ENCODE data around the gene RAB3C. TPM values are rescaled to one million over a fixed set of nuclear protein-coding genes. Genes with fewer than 3 reads are reported as not detected.

Gene RAB3C
- total RNA-seq, 1 donor from 2014 or later = not detected

GRCh38 chr5:58735637-58736036, 152.8 kb downstream of the RAB3C start:
- Mint-ChIP-seq H3K4me3 (ENCODE audit: unreplicated experiment) (no peak overlapping the region), H3K27ac (ENCODE audit: unreplicated experiment) (no peak overlapping the region), H3K9me3 (ENCODE audit: low read depth) (no peaks in the 10 kb centered on the region), H3K27me3 (ENCODE audit: low read depth) (peaks cover 6% of the 10 kb centered on the region), H3K4me1 (ENCODE audit: low read depth) (no peaks in the 10 kb centered on the region), H3K36me3 (ENCODE audit: low read depth) (no peaks in the 10 kb centered on the region)
- DNase-seq (ENCODE audit: low spot score) = no peak
- no peak for TF ChIP-seq CTCF (IDR thresholded peaks at IDR 0.05)

- DNase-seq (ENCODE audit: low spot score) = no peak
- no peaks in the 10 kb centered on the region for H3K9me3 Mint-ChIP-seq (ENCODE audit: low read depth)
- no peak overlapping the region for H3K4me3 Mint-ChIP-seq (ENCODE audit: unreplicated experiment)
- H3K36me3 Mint-ChIP-seq (ENCODE audit: low read depth) = no peaks in the 10 kb centered on the region
- TF ChIP-seq CTCF (IDR thresholded peaks at IDR 0.05) = no peak
- H3K27me3 Mint-ChIP-seq (ENCODE audit: low read depth) = peaks cover 6% of the 10 kb centered on the region
- H3K4me1 Mint-ChIP-seq (ENCODE audit: low read depth) = no peaks in the 10 kb centered on the region
- H3K27ac Mint-ChIP-seq (ENCODE audit: unreplicated experiment) = no peak overlapping the region
Observed at GRCh38 chr5:58736214-58736613, 153.3 kb downstream of the RAB3C start.

GRCh38 chr5:58737671-58738070, 154.8 kb downstream of the RAB3C start:
- H3K4me3 Mint-ChIP-seq (ENCODE audit: unreplicated experiment) = no peak overlapping the region
- H3K27me3 Mint-ChIP-seq (ENCODE audit: low read depth) = peaks cover 3% of the 10 kb centered on the region
- DNase-seq (ENCODE audit: low spot score) = no peak
- no peaks in the 10 kb centered on the region for H3K36me3 Mint-ChIP-seq (ENCODE audit: low read depth)
- no peak overlapping the region for H3K27ac Mint-ChIP-seq (ENCODE audit: unreplicated experiment)
- no peaks in the 10 kb centered on the region for H3K9me3 Mint-ChIP-seq (ENCODE audit: low read depth)
- H3K4me1 Mint-ChIP-seq (ENCODE audit: low read depth) = no peaks in the 10 kb centered on the region
- no peak for TF ChIP-seq CTCF (IDR thresholded peaks at IDR 0.05)

- no peak overlapping the region for H3K27ac Mint-ChIP-seq (ENCODE audit: unreplicated experiment)
- no peak for TF ChIP-seq CTCF (IDR thresholded peaks at IDR 0.05)
- no peak overlapping the region for H3K4me3 Mint-ChIP-seq (ENCODE audit: unreplicated experiment)
- no peaks in the 10 kb centered on the region for H3K4me1 Mint-ChIP-seq (ENCODE audit: low read depth)
- no peaks in the 10 kb centered on the region for H3K9me3 Mint-ChIP-seq (ENCODE audit: low read depth)
- peaks cover 4% of the 10 kb centered on the region for H3K27me3 Mint-ChIP-seq (ENCODE audit: low read depth)
- H3K36me3 Mint-ChIP-seq (ENCODE audit: low read depth) = no peaks in the 10 kb centered on the region
- no peak for DNase-seq (ENCODE audit: low spot score)
Observed at GRCh38 chr5:58738336-58738735, 155.5 kb downstream of the RAB3C start.

- H3K27me3 Mint-ChIP-seq (ENCODE audit: low read depth) = peaks cover 6% of the 10 kb centered on the region
- H3K9me3 Mint-ChIP-seq (ENCODE audit: low read depth) = no peaks in the 10 kb centered on the region
- no peaks in the 10 kb centered on the region for H3K36me3 Mint-ChIP-seq (ENCODE audit: low read depth)
- H3K4me1 Mint-ChIP-seq (ENCODE audit: low read depth) = no peaks in the 10 kb centered on the region
- TF ChIP-seq CTCF (IDR thresholded peaks at IDR 0.05) = no peak
- DNase-seq (ENCODE audit: low spot score) = no peak
- no peak overlapping the region for H3K4me3 Mint-ChIP-seq (ENCODE audit: unreplicated experiment)
- no peak overlapping the region for H3K27ac Mint-ChIP-seq (ENCODE audit: unreplicated experiment)
Observed at GRCh38 chr5:58739051-58739450, 156.2 kb downstream of the RAB3C start.

All from chondrocyte (in vitro differentiated cells).